DOHH2 (cell line): ENCODE data around the gene EFL1.

Experiments
- EZH2phosphoT487 ChIP-seq: fragments of 200-600 bp; sonication (generic); IDR thresholded peaks from 2 replicates; pipeline ENCODE4 v1.6.1; 2017; ENCODE audit warnings: borderline replicate concordance, mild to moderate bottlenecking, antibody characterized with exemption, low read length, moderate library complexity, mixed read lengths
- TF ChIP-seq, protein P1 (sequence below): fragments of 200-600 bp; sonication (generic); IDR thresholded peaks from one replicate; pipeline ENCODE4 v1.5.1; 2014; ENCODE audit warnings: antibody characterized with exemption, mild to moderate bottlenecking, low read depth, low read length; ENCODE audit not compliant: poor library complexity, severe bottlenecking

DNA sequence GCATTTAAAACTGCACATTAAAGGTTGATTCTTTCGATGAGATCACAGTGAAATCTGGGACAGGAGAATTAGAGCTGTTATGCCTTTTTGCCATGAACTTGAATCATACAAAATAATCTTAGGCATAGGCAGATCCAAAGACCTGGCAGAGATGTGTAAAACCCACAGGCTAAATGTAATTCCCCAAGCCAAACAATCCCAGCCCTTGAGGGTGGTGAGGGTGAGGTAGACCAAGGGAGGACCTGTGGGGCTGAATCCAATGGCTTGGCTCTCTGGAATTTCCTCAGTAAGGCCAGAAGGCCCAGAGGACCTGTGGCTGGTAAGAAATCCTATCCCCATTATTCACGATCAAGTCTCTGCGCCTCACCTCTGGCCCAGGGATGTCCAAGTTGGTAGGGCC, 136.2 kb downstream of the EFL1 start:
- TF ChIP-seq, protein P1, sequence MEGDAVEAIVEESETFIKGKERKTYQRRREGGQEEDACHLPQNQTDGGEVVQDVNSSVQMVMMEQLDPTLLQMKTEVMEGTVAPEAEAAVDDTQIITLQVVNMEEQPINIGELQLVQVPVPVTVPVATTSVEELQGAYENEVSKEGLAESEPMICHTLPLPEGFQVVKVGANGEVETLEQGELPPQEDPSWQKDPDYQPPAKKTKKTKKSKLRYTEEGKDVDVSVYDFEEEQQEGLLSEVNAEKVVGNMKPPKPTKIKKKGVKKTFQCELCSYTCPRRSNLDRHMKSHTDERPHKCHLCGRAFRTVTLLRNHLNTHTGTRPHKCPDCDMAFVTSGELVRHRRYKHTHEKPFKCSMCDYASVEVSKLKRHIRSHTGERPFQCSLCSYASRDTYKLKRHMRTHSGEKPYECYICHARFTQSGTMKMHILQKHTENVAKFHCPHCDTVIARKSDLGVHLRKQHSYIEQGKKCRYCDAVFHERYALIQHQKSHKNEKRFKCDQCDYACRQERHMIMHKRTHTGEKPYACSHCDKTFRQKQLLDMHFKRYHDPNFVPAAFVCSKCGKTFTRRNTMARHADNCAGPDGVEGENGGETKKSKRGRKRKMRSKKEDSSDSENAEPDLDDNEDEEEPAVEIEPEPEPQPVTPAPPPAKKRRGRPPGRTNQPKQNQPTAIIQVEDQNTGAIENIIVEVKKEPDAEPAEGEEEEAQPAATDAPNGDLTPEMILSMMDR = no peak
- no peak for TF ChIP-seq EZH2phosphoT487
